DOHH2 (cell line): ENCODE data around the gene MS4A13.
"Not testable (repeated sequence)": the region's sequence is repeated elsewhere in the genome, so short reads cannot be mapped to it uniquely, and the experiment has no call there.

ENCODE experiments used
- H3F3A ChIP-seq: fragments of 200-600 bp; sonication (generic), shearing (Covaris generic); 2 replicates; pipeline ENCODE4 v1.6.0; 2016; ENCODE audit warnings: antibody characterized with exemption, mild to moderate bottlenecking; ENCODE audit not compliant: control insufficient read depth, insufficient read depth
- H3K27ac ChIP-seq: fragments of 200-600 bp; sonication (generic); 2 replicates; pipeline ENCODE4 v1.5.1; 2014; ENCODE audit warnings: low read depth, mild to moderate bottlenecking, low read length, moderate library complexity
- H3K27me3 ChIP-seq: fragments of 200-600 bp; sonication (generic); 2 replicates; pipeline ENCODE4 v1.6.1; 2014; ENCODE audit warnings: mild to moderate bottlenecking, low read length, mixed read lengths; ENCODE audit not compliant: control insufficient read depth
- H3K36me3 ChIP-seq: fragments of 200-600 bp; sonication (generic); 2 replicates; pipeline ENCODE4 v1.6.1; 2014; ENCODE audit warnings: mild to moderate bottlenecking, low read length, moderate library complexity, mixed read lengths; ENCODE audit not compliant: control insufficient read depth
- H3K4me1 ChIP-seq: fragments of 200-600 bp; sonication (generic); 2 replicates; pipeline ENCODE4 v1.6.1; 2014; ENCODE audit warnings: mild to moderate bottlenecking, low read length, mixed read lengths; ENCODE audit not compliant: control insufficient read depth
- H3K4me2 ChIP-seq: fragments of 200-600 bp; sonication (generic); 2 replicates; pipeline ENCODE4 v1.6.0; 2014; ENCODE audit warnings: mild to moderate bottlenecking, low read length, moderate library complexity
- H3K4me3 ChIP-seq: fragments of 200-600 bp; sonication (generic); 2 replicates; pipeline ENCODE4 v1.5.1; 2014; ENCODE audit warnings: mild to moderate bottlenecking, low read length, mixed read lengths
- H3K79me2 ChIP-seq: fragments of 200-600 bp; sonication (generic); 2 replicates; pipeline ENCODE4 v1.6.1; 2014; ENCODE audit warnings: mild to moderate bottlenecking, low read length, mixed read lengths; ENCODE audit not compliant: control insufficient read depth
- H3K9me2 ChIP-seq: fragments of 200-600 bp; sonication (generic); replicated peaks from 2 replicates; pipeline ENCODE4 v1.6.1; 2014; ENCODE audit warnings: mild to moderate bottlenecking, low read length, mixed read lengths; ENCODE audit not compliant: control insufficient read depth
- H3K9me3 ChIP-seq: fragments of 200-600 bp; sonication (generic); 2 replicates; pipeline ENCODE4 v1.6.1; 2014; ENCODE audit warnings: antibody characterized with exemption, low read length, mixed read lengths; ENCODE audit not compliant: control insufficient read depth, insufficient read depth
- H4K20me1 ChIP-seq: fragments of 200-600 bp; sonication (generic); 2 replicates; pipeline ENCODE4 v1.6.0; 2014; ENCODE audit warnings: low read depth, mild to moderate bottlenecking, antibody characterized with exemption, low read length, moderate library complexity; ENCODE audit not compliant: control insufficient read depth, insufficient read depth
- CTCF ChIP-seq: fragments of 200-600 bp; sonication (generic); IDR thresholded peaks from one replicate; pipeline ENCODE4 v1.5.1; 2014; ENCODE audit warnings: antibody characterized with exemption, mild to moderate bottlenecking, low read depth, low read length; ENCODE audit not compliant: poor library complexity, severe bottlenecking
- EZH2phosphoT487 ChIP-seq: fragments of 200-600 bp; sonication (generic); IDR thresholded peaks from 2 replicates; pipeline ENCODE4 v1.6.1; 2017; ENCODE audit warnings: borderline replicate concordance, mild to moderate bottlenecking, antibody characterized with exemption, low read length, moderate library complexity, mixed read lengths

MS4A13 gene

GRCh38 chr11:60502221-60502775, 12.9 kb upstream of the MS4A13 start:
- Histone ChIP-seq H3K27ac (no peak overlapping the region), H3K36me3 (no peaks in the 10 kb centered on the region), H3K9me2 (no peaks in the 10 kb centered on the region), H3K27me3 (no peaks in the 10 kb centered on the region), H3K79me2 (no peaks in the 10 kb centered on the region), H3F3A (no peaks in the 10 kb centered on the region), H3K9me3 (no peaks in the 10 kb centered on the region), H4K20me1 (no peaks in the 10 kb centered on the region), H3K4me1 (peaks cover 9% of the 10 kb centered on the region), H3K4me3 (no peak overlapping the region), H3K4me2 (no peak overlapping the region)
- no peak for TF ChIP-seq EZH2phosphoT487
- TF ChIP-seq CTCF, result no peak

DNA sequence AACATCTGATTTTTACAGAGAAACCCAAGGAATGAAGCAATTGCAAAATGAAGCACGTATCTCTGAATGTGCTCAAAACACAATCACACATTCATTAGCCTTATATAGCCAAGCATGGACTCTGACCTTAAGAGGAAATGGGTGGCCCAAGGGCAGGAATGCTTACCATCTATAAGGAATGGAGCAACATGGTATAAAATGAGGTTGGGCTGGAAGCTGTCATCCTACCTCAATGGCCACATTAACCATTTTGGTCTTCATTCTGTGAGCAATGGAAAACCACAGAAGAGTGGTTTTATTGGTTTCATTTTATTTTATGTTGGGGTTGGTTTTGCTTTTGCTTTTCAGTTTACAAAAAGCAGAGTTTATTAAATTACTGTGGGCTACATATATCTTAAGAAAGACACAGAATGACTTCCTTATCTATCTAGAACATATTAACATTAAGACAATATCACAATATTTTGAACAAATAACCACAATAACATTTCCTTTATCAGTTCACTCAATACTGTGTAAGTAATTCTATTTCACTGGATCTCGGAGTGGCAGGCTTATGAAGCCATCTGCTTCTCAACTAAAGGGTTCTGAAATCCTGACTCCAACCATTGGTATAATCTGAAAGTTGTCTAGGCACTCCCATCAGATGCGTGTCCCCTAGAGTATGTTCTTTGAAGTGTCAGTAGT, 10.8 kb upstream of the MS4A13 start:
- no peaks in the 10 kb centered on the region for H3K4me1 ChIP-seq
- no peaks in the 10 kb centered on the region for H3K36me3 ChIP-seq
- no peaks in the 10 kb centered on the region for H3K9me3 ChIP-seq
- H3K4me2 ChIP-seq, result no peak overlapping the region
- no peaks in the 10 kb centered on the region for H3K27me3 ChIP-seq
- H3K4me3 ChIP-seq, result no peak overlapping the region
- H3K27ac ChIP-seq, result no peak overlapping the region
- H3K9me2 ChIP-seq, result no peaks in the 10 kb centered on the region
- no peak for TF ChIP-seq CTCF
- TF ChIP-seq EZH2phosphoT487, result no peak
- no peaks in the 10 kb centered on the region for H4K20me1 ChIP-seq
- no peaks in the 10 kb centered on the region for H3F3A ChIP-seq
- no peaks in the 10 kb centered on the region for H3K79me2 ChIP-seq

DNA sequence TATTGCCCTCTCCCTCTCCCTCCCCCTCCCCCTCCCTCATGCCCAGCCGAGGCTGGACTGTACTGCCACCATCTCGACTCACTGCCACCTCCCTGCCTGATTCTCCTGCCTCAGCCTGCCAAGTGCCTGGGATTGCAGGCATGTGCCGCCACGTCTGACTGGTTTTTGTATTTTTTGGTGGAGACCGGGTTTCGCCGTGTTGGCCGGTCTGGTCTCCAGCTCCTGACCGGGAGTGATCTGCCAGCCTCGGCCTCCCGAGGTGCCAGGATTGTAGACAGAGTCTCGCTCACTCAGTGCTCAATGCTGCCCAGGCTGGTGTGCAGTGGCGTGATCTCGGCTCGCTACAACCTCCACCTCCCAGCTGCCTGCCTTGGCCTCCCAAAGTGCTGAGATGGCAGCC, 5.6 kb upstream of the MS4A13 start:
- H4K20me1 ChIP-seq, H3K9me3 ChIP-seq, H3F3A ChIP-seq, H3K4me3 ChIP-seq, H3K27me3 ChIP-seq, H3K27ac ChIP-seq, H3K4me2 ChIP-seq, H3K79me2 ChIP-seq, H3K36me3 ChIP-seq, H3K9me2 ChIP-seq, H3K4me1 ChIP-seq: not testable (repeated sequence)

- not testable (repeated sequence) for H3K4me2 ChIP-seq, H4K20me1 ChIP-seq, H3K27ac ChIP-seq, H3K4me3 ChIP-seq, H3K36me3 ChIP-seq, H3K27me3 ChIP-seq, H3K9me2 ChIP-seq, H3K79me2 ChIP-seq, H3K4me1 ChIP-seq, H3F3A ChIP-seq, H3K9me3 ChIP-seq
Measured at GRCh38 chr11:60510209-60510608, 5.0 kb upstream of the MS4A13 start.
